GM23248 (cell line): ENCODE results near the gene RNASE9. TPM values are rescaled to one million over a fixed set of nuclear protein-coding genes. Genes with fewer than 3 reads are reported as not detected.

ENCODE experiments used
- DNase-seq: peaks from one replicate; pipeline ENCODE4 v3.0.0-alpha.2; 2015
- H2AFZ ChIP-seq: fragments of 200-600 bp; sonication (generic); 2 replicates; pipeline ENCODE4 v1.6.1; 2016; ENCODE audit warnings: antibody characterized with exemption
- H3F3A ChIP-seq: fragments of 200-600 bp; sonication (generic); 2 replicates; pipeline ENCODE4 v1.6.1; 2016; ENCODE audit warnings: mild to moderate bottlenecking, antibody characterized with exemption, mixed run types; ENCODE audit not compliant: insufficient read depth
- H3K27ac ChIP-seq: fragments of 200-600 bp; sonication (generic); 2 replicates; pipeline ENCODE4 v1.5.1; 2016; ENCODE audit warnings: mild to moderate bottlenecking
- H3K27me3 ChIP-seq: fragments of 200-600 bp; sonication (generic); replicated peaks from 2 replicates; pipeline ENCODE4 v1.6.1; 2016; ENCODE audit warnings: mild to moderate bottlenecking; ENCODE audit not compliant: insufficient read depth
- H3K36me3 ChIP-seq: fragments of 200-600 bp; sonication (generic); 2 replicates; pipeline ENCODE4 v1.6.1; 2016; ENCODE audit warnings: low read depth, mild to moderate bottlenecking
- H3K4me1 ChIP-seq: fragments of 200-600 bp; sonication (generic); 2 replicates; pipeline ENCODE4 v1.6.1; 2016; ENCODE audit warnings: mild to moderate bottlenecking; ENCODE audit not compliant: insufficient read depth
- H3K4me2 ChIP-seq: fragments of 200-600 bp; sonication (generic); one replicate; pipeline ENCODE4 v1.6.1; 2016; ENCODE audit warnings: mild to moderate bottlenecking; ENCODE audit not compliant: unreplicated experiment
- H3K4me3 ChIP-seq: fragments of 200-600 bp; sonication (generic); 2 replicates; pipeline ENCODE4 v1.5.1; 2016; ENCODE audit warnings: mild to moderate bottlenecking
- H3K79me2 ChIP-seq: fragments of 200-600 bp; sonication (generic); 2 replicates; pipeline ENCODE4 v1.6.1; 2016; ENCODE audit warnings: mild to moderate bottlenecking; ENCODE audit not compliant: insufficient read depth
- H3K9ac ChIP-seq: fragments of 200-600 bp; sonication (generic); 2 replicates; pipeline ENCODE4 v1.6.1; 2016; ENCODE audit warnings: mild to moderate bottlenecking
- H3K9me2 ChIP-seq: fragments of 200-600 bp; sonication (generic); 2 replicates; pipeline ENCODE4 v1.6.1; 2016; ENCODE audit warnings: mixed run types, mild to moderate bottlenecking, moderate library complexity; ENCODE audit not compliant: insufficient read depth
- H3K9me3 ChIP-seq: fragments of 200-600 bp; sonication (generic); one replicate; pipeline ENCODE4 v1.6.1; 2017; ENCODE audit warnings: low read depth
- H4K20me1 ChIP-seq: fragments of 200-600 bp; sonication (generic); 2 replicates; pipeline ENCODE4 v1.6.0; 2016; ENCODE audit not compliant: insufficient read depth
- EZH2 ChIP-seq: fragments of 200-600 bp; sonication (generic); IDR thresholded peaks from 2 replicates; pipeline ENCODE4 v1.6.1; 2018; ENCODE audit warnings: antibody characterized with exemption, mild to moderate bottlenecking; ENCODE audit not compliant: insufficient read depth, poor library complexity, severe bottlenecking
- EZH2phosphoT487 ChIP-seq: fragments of 200-600 bp; sonication (generic); IDR thresholded peaks from 2 replicates; pipeline ENCODE4 v1.6.1; 2018; ENCODE audit warnings: antibody characterized with exemption, moderate library complexity, mild to moderate bottlenecking, low read depth; ENCODE audit not compliant: insufficient read depth
- WGBS, 2 experiments: methylation state at CpG; one replicate each; pipeline ENCODE4 v1.1.6; 2015 to 2017; ENCODE audit warnings: low lambda C conversion rate in 2 of 2, low coverage in 1 of 2; ENCODE audit errors: missing lambda C conversion rate in 2 of 2; 5-methylcytosine and 5-hydroxymethylcytosine counted together
- in situ Hi-C: fragments of 300-500 bp; cut with MboI; formaldehyde crosslinking; loops from 2 replicates; pipeline ENCODE4 v1.15.0; 2020
- polyA plus RNA-seq: library from polyadenylated mRNA; unstranded; fragments of >200 nt; fragmentation: Nextera tagmentation; extraction: Ambion mirVana; gene quantifications from 2 replicates; pipeline ENCODE4 v1.2.1, GENCODE V29; 2016
- total RNA-seq: library from RNA; depleted of rRNA; stranded (reverse); fragments of >200 nt; shearing (Covaris generic); gene quantifications from 2 replicates; pipeline ENCODE4 v1.2.3, GENCODE V29; 2014

RNASE9 gene
- total and polyA plus RNA-seq, 2 experiments from 2014 or later, result not detected

- Histone ChIP-seq H3K9me3 (no peaks in the 10 kb centered on the region), H2AFZ (no peak overlapping the region), H3K4me2 (no peak overlapping the region), H3K4me3 (no peak overlapping the region), H3K9me2 (no peaks in the 10 kb centered on the region; the same call in 1 of the 2 replicates), H3K4me1 (no peaks in the 10 kb centered on the region), H3K36me3 (no peaks in the 10 kb centered on the region), H4K20me1 (no peaks in the 10 kb centered on the region), H3K27ac (no peak overlapping the region), H3K27me3 (no peaks in the 10 kb centered on the region; the same call in 1 of the 2 replicates), H3F3A (no peaks in the 10 kb centered on the region), H3K79me2 (no peaks in the 10 kb centered on the region), H3K9ac (no peak overlapping the region)
- 0 to 1% methylated on average over 2 of the region's 2 CpGs for WGBS, 2 experiments
- in situ Hi-C loops, result no loop called here
- TF ChIP-seq EZH2phosphoT487, result no peak
- no peak for TF ChIP-seq EZH2
- DNase-seq, result no peak
Measured at GRCh38 chr14:20559461-20559904, 1.4 kb downstream of the RNASE9 start.

GRCh38 chr14:20557212-20557542 lies 3.7 kb downstream of the RNASE9 start:
- H3K4me1 ChIP-seq, result no peaks in the 10 kb centered on the region
- H3K9ac ChIP-seq, result no peak overlapping the region
- TF ChIP-seq EZH2, result no peak
- no peak for TF ChIP-seq EZH2phosphoT487
- no peaks in the 10 kb centered on the region for H3K9me3 ChIP-seq
- no peaks in the 10 kb centered on the region for H3F3A ChIP-seq
- no peaks in the 10 kb centered on the region for H3K36me3 ChIP-seq
- H2AFZ ChIP-seq, result no peak overlapping the region
- H3K27me3 ChIP-seq, result no peaks in the 10 kb centered on the region; the same call in 1 of the 2 replicates
- no peak overlapping the region for H3K4me3 ChIP-seq
- H4K20me1 ChIP-seq, result no peaks in the 10 kb centered on the region
- H3K4me2 ChIP-seq, result no peak overlapping the region
- no peaks in the 10 kb centered on the region; the same call in 1 of the 2 replicates for H3K9me2 ChIP-seq
- in situ Hi-C loops, result no loop called here
- WGBS, 2 experiments, result 10 to 24% methylated on average over 1 to 2 of the region's 2 CpGs
- H3K79me2 ChIP-seq, result no peaks in the 10 kb centered on the region
- no peak for DNase-seq
- H3K27ac ChIP-seq, result no peak overlapping the region

GRCh38 chr14:20556500-20557211 lies 4.2 kb downstream of the RNASE9 start:
- no peaks in the 10 kb centered on the region for H3K4me1 ChIP-seq
- no peak for DNase-seq
- no peak overlapping the region for H3K4me2 ChIP-seq
- H3K36me3 ChIP-seq, result no peaks in the 10 kb centered on the region
- 32 to 38% methylated on average over 11 of the region's 11 CpGs for WGBS, 2 experiments
- no peak for TF ChIP-seq EZH2
- no peak for TF ChIP-seq EZH2phosphoT487
- H2AFZ ChIP-seq, result no peak overlapping the region
- no peak overlapping the region for H3K9ac ChIP-seq
- no peaks in the 10 kb centered on the region; the same call in 1 of the 2 replicates for H3K27me3 ChIP-seq
- H3K4me3 ChIP-seq, result no peak overlapping the region
- H3K9me3 ChIP-seq, result no peaks in the 10 kb centered on the region
- in situ Hi-C loops, result no loop called here
- no peaks in the 10 kb centered on the region for H4K20me1 ChIP-seq
- no peaks in the 10 kb centered on the region; the same call in 1 of the 2 replicates for H3K9me2 ChIP-seq
- H3K27ac ChIP-seq, result no peak overlapping the region
- H3K79me2 ChIP-seq, result no peaks in the 10 kb centered on the region
- H3F3A ChIP-seq, result no peaks in the 10 kb centered on the region

- H3K36me3 ChIP-seq, result no peaks in the 10 kb centered on the region
Measured at GRCh38 chr14:20555845-20556244, 5.0 kb downstream of the RNASE9 start.

More at GRCh38 chr14:20555845-20556244, 5.0 kb downstream of the RNASE9 start:
- Histone ChIP-seq H3F3A (no peaks in the 10 kb centered on the region), H2AFZ (no peak overlapping the region), H3K9me2 (no peaks in the 10 kb centered on the region), H3K4me1 (no peaks in the 10 kb centered on the region), H3K79me2 (no peaks in the 10 kb centered on the region), H3K4me2 (no peak overlapping the region), H3K27me3 (no peaks in the 10 kb centered on the region; the same call in 1 of the 2 replicates), H3K4me3 (no peak overlapping the region), H4K20me1 (no peaks in the 10 kb centered on the region), H3K9ac (no peak overlapping the region), H3K9me3 (no peaks in the 10 kb centered on the region), H3K27ac (no peak overlapping the region)
- TF ChIP-seq EZH2phosphoT487 (no peak), EZH2 (no peak)
- WGBS, 2 experiments, result 58 to 59% methylated on average over 3 of the region's 3 CpGs
- in situ Hi-C loops, result no loop called here
- DNase-seq, result no peak
